Measurements from ENCODE around the gene PROCA1.
"Not testable (repeated sequence)": the region's sequence is repeated elsewhere in the genome, so short reads cannot be mapped to it uniquely, and the experiment has no call there.

- TF ChIP-seq CTCF, POLR2AphosphoS5 (IDR thresholded peaks at IDR 0.05): not testable (repeated sequence)
These were observed 52.2 kb downstream of the PROCA1 start for GRCh38 chr17:28659497-28659881.

All from suprapubic skin (tissue), 3 donors.